ENCODE results near the gene TSHZ2.
"Not testable (repeated sequence)": the region's sequence is repeated elsewhere in the genome, so short reads cannot be mapped to it uniquely, and the experiment has no call there.

TSHZ2 gene

DNA sequence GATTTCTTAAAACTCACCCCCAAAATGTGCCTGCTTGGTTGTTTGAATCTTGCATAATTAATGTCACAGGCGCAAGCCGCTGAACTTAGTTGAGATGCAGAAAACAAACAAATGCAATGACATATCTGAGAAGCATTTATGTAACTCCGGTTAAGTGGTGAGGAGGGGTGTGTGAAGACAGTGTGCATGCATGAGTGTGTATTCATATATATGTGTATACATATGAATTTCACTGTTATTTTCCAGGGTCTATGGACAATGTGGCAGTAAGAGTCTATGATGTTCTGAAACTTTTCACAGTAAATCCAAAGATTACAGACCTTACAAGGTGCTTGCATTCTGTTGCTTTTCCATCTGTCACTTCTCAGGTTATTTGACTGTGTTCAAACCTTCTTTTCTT is 518.5 kb downstream of the TSHZ2 start:
- no peak for FAIRE-seq

DNA sequence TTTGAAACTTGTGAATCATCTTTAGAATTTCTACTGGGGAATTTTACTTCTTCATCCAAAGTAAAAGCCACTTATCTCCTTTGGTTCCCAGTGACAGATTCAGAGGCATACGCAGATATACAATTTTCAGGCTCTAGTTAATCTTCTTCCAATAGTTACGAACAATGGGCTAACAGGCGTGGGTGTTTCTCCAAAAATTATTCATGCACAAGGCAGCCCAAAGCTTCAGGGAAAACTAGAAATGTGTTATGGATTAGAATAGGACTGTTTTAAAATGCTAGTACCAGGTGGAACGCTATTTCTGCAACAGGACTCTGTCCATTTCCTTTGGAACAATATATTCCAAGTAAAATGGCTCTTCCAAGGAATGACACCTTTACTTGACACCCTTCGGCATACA is 519.3 kb downstream of the TSHZ2 start:
- FAIRE-seq, result no peak

DNA sequence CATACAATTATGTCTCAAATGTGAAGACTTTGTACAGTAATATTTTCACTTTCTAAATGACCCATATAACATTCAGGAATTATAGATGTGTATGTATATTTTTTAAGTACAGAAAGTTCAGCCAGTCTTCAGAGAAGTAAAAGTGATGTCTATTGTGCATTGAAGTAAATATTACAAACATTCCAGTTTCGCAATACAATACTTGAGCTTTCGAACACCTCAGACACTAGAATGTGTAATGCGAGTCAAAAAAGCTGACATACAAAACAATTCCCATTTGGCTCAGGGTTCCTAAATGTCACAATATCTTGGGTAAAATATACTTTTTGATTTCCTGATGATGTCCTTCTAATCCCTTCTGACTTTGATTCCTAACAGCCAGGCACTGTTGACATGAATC is 520.1 kb downstream of the TSHZ2 start:
- no peak for FAIRE-seq

DNA sequence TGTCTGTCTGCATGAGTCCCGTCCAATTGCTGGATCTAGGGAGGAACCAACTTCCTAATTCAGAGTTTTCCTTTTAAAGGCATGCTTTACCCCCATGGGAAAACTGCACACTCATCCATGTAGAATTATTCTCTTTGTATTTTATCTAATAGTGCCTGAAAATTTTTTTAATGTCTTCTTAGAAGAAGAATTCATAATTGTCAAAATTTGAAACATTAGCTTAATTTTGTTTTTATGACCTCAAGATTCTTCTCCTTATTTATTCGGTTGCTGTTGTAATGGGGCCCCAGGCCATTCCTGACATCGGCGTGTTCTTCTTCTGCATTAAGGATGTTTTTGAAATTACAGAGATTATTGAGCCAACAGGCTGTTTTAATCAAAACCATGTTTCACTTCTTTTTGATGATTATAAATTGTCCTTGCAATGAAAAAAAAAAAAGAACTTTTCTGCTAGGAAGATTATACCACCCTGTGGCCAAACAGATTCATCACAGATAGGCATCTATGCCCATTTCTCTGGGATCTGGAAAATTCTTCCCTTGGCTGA is 521.2 kb downstream of the TSHZ2 start:
- FAIRE-seq, result no peak

DNA sequence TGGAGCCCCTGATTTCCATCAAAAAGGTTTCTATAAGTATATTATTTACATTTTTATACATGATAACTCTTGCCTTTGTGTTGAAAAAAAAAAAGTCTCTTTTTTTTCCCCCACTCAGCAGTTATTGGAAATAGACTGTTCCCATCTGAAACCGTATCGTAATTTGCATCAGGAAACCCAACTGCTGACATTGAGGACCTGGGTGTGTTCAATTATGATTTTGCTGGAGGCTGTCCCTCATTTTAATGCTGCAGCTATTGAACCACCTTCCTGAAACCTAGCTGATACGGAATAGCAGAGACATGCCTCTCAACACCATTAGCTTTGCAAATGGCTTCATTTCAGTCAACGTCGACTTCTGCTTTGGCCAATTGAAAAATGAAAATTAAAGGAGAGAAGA is 522.6 kb downstream of the TSHZ2 start:
- no peak for FAIRE-seq

DNA sequence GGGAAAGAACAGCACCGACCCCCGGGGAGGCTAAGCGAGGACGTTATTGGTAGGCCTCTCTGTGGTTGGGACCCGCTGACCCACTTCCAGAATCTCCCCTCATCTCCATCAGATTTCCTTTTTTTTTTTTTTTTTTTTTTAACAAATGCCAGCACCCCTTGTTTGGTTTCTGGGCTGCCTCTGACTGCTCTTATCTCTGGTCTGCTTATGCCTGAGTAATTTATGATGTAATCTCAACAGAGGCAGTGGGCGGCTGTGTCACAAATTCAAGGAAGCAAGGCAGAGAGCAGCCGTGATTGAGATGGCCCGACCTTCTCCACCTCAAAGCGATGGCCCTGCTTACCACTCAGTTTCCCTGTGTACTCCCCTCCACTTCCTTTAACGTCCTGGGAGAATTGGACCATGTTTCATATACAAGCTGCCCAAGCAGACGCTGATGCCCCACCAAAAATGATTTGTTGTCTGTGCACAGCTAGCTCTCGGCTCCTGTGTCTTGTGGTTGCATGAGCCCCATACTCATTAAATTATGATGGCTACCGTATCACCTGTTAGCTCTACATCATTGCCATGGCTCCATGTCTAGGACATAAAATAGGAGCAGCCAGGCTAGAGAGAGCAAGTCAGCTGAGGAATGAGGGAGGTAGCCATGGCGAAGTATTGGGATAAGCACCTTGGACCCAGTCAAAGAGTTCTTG is 523.4 kb downstream of the TSHZ2 start:
- FAIRE-seq, result no peak

DNA sequence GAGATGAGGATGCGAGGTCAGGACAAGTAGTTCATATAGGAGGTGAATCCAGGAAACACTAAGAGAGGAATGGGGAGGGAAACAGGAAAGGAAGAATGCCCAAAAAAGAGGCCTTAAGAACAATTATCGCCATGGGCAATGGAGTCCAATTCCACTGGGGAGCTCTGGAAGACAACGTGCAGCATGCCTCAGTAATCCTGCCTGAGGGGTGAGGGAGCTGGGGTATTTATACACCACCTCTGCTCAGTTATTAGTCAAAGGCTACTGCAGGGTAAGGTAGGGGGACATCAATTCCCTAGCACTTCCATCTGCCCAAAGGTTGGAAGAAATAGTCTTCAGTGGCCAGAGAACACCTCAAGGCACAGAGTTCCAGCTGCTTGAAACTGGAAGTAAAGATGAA is 525.1 kb downstream of the TSHZ2 start:
- no peak for FAIRE-seq

DNA sequence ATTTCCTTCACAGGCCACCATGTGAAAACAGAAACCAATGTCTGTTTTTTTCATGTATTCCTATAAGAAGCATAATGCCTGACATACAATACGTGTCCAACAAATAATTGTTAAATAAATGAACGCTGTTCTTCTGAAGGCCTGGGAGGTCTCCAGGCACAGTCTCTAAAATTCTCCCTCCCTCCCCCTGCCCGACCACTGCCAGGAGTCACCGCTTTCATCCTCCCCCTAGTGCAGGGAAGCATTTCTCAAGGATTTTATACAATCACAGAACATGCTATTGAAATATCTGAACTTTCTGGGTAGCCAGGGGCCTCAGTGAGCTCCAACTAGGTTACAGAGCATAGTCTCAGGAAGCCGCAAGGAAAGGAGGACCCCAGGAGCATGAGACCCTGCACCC is 526.2 kb downstream of the TSHZ2 start:
- no peak for FAIRE-seq

DNA sequence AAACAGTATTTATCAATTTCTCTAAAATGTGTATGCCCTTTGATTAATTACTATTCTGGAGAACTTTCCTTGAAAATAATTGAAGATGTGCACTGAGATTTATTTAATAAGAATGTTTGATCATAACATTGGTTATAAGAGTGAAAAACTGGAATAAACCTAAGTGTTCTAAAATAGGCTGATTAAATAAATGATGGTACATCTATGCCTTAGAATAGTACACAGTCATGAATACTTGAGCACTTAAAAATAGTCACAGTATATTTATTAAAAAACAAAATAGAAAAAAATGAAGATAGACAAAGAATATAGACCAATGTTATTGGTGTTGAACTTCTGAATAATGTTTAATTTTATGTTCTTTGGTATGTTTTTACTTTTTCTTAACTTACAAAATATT is 528.5 kb downstream of the TSHZ2 start:
- FAIRE-seq, result peak; percentile 43

DNA sequence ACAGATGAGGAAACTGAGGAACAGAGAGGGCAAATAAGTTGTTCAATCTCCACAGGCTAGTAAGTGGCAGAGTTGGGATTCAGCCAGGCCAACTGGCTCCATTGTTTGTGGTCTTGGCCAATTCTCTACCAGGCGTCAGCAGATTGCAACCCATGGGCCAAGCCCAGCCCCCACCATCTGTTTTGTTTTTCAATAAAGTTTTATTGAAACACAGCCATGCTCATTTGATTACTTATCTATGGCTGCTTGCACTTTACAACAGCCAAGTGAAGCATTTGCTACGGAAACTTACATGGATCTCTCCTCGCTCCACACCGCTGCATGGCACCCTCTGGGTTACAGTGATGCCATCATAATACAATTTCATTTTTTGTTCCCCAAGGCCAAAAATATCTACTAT is 530.7 kb downstream of the TSHZ2 start:
- FAIRE-seq, result no peak

DNA sequence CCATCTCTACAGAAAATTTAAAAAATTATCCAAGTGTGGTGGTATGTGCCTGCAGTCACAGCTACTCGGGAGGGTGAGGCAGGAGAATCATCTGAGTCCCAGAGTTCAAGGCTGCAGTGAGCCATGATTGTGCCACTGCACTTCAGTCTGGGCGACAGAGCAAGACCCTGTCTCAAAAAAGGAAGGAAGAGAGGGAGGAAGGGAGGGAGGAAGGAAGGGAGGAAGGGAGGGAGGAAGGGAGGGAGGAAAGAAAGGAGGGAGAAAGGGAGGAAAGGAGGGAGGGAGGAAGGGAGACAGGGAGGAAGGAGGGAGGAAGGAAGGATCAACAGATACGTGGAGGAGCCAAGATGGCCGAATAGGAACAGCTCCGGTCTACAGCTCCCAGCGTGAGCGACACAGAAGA is 531.4 kb downstream of the TSHZ2 start:
- FAIRE-seq, result no peak

DNA sequence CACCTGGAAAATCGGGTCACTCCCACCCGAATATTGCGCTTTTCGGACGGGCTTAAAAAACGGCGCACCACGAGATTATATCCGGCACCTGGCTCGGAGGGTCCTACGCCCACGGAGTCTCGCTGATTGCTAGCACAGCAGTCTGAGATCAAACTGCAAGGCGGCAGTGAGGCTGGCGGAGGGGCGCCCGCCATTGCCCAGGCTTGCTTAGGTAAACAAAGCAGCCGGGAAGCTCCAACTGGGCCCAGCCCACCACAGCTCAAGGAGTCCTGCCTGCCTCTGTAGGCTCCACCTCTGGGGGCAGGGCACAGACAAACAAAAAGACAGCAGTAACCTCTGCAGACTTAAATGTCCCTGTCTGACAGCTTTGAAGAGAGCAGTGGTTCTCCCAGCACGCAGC is 531.9 kb downstream of the TSHZ2 start:
- not testable (repeated sequence) for FAIRE-seq

DNA sequence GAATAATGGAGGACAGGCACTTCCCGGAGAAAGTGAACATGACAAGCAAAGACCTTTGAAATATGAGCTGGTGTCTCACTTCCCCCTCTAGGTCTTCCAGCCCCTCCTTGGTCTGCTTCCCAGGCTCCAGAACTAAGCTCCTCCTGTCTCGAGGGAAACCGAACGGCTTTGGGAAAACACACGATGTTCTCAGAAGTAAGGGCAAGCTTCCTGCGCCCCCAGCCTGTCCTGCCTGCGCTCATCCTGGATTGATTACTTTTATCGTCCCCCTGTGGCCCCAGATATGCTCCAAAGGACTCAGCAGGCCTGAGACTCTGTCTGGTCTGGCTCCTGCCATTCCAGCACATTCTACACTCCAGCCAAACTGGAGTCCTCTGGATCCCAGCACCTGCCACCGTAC is 538.1 kb downstream of the TSHZ2 start:
- FAIRE-seq, result no peak

DNA sequence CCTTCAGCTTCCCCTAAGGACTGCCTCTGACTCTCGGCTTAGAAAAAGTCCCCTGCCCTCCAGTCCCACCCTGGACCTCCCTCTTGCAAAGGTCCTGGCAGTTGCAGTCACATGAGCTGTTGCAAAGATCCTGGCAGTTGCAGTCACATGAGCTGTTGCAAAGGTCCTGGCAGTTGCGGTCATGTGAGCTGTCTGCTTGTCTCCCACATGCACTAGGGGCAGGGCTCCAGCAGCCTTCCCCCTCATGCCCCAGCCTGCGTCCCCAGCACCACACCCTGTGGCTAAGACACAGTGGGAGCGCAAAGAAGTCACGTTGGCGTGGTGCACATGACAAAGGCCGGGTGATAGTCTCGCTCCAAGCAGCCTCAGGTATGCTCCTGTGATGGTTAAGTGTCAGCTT is 538.5 kb downstream of the TSHZ2 start:
- FAIRE-seq, result no peak

DNA sequence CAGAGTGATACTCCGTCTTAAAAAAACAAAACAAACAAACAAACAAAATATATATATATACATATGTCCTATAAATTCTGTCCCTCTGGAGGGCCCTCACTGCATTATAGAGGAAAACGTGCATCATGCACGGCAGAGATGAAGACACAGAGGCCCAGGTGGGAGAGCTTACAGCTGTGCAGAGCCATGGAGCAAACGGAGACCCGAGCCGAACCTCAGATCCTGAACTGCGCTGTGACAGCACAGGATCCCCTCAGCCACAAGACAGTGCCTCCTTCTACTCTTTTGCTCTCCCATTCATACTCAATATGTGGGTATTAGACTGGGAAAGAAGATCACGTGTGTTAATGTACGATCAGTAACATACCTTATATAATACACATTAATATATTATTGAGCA is 539.9 kb downstream of the TSHZ2 start:
- FAIRE-seq, result no peak

DNA sequence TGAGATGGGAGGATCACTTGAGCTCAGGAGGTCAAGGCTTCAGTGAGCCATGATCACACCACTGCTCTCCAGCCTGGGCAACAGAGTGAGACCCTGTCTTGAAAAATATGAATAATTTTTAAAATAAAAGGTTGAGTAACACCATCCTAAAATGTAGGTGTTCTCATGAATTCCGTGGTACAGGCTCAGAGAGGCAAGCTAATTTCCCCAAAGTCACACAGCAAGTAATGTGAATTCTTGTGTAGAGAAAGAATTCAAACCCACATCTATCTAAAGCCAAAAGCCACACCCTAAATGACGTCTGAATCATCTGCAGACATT is 541.0 kb downstream of the TSHZ2 start:
- no peak for FAIRE-seq

DNA sequence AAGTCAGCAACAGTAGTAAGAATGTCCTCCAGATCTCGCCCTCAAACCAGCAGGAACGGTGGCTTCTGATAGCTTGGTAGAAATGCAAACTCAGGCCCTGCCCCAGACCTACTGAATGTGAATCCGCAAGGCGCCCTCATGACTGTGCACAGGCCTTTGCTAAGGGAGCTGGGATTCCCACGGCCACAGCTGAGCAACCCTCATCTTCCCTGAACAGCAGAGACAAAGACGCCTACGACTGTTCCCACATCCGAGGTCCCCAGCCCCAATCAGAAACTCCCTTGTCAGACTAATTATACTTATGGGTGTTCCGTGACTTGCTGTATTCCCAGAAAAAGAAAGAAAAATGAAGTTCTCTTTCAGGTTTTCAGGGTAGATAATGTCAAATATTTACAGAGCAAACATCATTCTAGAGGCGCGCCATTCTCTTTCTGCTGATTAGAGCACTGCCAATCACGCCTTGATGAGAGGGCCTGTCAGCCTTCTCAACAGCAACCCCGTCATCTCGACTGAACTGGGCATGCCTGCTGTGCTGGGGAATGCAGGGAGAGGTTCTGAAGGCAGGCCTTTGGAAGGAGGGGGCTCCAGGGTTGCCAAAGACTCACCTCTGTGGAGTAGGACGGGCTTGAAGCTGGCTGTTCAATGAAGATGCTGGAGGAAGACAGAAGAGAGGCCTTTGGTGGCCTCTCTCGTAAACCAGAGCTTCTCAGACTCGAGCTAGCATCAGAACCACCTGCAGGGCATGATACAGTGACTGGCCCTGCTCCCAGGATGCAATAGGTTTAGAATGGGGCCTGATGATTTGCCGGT is 541.5 kb downstream of the TSHZ2 start:
- no peak for FAIRE-seq

DNA sequence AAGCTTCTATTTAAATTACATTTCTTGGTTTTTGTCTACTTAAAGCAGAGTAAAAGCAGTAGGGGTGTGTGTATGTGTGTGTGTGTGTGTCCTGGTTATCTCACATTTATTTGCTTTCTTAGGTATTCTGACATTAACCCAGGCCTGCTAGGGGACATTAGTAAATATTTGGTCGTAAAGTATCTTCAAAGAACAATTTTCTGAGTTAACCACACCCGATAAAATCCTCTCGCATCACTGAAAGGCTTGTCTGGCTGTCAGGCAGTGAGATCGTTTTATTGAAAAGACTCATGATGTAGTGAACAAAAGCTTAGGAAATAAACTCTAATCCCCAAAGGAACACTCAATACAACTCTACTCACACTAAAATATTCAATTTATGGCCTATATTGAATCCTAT is 543.6 kb downstream of the TSHZ2 start:
- FAIRE-seq, result no peak

DNA sequence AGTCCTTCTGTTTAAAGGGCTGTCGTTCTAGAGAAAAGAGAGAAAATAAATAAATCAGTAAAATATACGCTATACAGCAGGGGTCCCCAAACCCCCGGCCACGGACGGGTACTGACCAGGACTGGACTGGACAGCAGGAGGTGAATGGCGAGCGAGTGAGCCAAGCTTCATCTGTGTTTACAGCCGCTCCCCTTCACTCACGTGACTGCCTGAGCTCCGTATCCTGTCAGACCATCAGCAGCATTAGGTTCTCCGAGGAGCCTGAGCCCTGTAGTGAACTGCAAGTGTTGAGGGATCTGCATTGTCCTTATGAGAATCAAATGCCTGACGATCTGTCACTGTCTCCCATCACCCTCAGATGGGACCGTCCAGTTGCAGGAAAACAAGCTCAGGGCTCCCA is 545.0 kb downstream of the TSHZ2 start:
- no peak for FAIRE-seq

DNA sequence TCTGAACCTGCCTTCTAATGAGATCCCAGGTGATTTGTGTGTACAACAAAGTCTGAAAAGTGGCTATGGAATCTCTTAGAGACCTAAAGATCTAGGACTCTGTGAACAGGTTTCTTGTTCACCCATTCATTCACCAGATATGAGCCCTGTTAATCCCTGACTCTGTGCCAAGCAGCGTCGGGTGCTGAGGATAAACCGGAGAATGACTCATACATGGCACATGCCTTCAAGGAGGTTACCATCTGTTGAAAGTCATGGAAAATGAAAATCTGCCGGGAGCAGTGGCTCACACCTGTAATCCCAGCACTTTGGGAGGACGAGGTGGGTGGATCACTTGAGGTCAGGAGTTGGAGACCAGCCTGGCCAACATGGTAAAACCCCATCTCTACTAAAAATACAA is 549.3 kb downstream of the TSHZ2 start:
- FAIRE-seq, result not testable (repeated sequence)

DNA sequence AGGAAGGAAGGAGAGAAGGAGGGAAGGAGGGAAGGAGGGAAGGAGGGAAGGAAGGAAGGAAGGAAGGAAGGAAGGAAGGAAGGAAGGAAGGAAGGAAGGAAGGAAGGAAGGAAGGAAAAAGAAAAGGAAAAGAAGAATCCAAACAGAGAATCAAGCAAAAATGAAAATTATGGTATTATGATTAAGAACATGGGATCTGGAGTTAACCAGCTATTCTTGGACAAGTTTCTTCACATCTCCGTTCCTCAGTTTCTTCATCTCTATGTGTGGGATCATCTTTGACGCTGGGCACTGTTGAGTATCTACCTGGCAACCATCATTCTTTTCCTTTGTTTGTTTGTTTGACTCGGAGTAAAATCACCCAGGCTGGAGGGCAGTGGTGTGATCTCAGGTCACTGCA is 549.9 kb downstream of the TSHZ2 start:
- FAIRE-seq, result no peak

DNA sequence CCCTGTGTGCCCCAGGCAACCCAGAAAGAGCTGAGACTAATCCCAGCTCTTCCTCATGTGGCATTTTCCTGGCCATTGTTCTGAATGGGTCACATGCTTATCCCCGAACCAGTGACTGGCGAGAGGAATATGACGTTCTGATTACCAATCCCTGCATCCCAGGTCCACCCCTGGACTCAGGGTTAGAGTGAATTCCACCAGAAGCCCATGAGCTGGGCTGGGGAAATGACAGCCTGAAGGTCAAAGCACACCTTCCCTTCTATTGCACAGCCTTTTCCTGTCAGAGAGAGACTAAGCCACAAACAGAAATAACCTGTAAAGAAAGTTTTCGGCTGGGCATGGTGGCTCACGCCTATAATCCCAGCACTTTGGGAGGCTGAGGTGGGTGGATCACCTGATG is 550.5 kb downstream of the TSHZ2 start:
- no peak for FAIRE-seq

DNA sequence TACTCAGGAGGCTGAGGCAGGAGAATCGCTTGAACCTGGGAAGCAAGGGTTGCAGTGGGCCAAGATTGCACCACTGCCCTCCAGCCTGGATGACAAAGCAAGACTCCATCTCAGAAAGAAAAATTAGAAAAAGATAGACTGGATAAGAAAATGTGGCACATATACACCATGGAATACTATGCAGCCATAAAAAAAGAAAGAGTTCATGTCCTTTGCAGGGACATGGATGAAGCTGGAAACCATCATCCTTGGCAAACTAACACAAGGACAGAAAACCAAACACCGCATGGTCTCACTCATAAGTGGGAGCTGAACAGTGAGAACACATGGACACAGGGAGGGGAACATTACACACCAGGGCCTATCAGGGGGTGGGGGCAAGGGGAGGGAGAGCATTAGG is 551.5 kb downstream of the TSHZ2 start:
- FAIRE-seq, result not testable (repeated sequence)

DNA sequence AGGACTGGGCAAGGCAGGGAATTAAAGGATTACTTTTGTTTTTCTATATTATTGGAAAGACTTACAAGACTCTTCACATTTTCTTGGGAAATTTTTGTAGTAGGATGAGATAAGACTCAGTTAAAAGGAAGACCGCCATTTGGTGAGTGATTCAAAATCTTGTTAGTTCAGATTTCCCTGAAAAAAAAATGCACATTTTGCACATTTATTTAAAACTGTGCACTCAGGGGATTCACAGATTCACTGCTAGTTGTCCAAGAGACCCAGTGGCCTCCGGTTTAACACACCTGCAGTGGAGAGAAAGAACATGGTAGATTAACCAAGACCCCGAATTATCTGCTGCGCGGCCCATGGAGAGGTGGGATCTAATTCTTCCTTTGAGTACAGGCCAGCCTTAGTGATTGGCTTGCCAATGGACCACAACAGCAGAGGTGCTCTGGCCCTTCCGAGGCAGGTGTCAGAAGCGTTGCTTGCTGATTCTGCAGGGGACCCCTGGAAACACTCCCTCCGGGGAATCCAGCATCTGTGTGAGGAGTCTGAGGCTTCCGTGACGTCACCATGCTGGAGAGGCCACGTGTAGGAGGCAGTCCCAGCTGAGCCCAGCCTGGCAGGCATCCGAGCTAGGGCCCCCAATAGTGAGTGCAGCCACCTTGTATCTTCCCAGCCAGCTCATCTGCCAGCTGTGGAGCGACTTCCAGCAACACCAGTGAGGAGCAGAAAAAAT is 552.6 kb downstream of the TSHZ2 start:
- no peak for FAIRE-seq

Measured in islet of Langerhans (tissue), 1 donor.